Measurements from ENCODE around the gene ZFP91.

The ZFP91 gene

DNA sequence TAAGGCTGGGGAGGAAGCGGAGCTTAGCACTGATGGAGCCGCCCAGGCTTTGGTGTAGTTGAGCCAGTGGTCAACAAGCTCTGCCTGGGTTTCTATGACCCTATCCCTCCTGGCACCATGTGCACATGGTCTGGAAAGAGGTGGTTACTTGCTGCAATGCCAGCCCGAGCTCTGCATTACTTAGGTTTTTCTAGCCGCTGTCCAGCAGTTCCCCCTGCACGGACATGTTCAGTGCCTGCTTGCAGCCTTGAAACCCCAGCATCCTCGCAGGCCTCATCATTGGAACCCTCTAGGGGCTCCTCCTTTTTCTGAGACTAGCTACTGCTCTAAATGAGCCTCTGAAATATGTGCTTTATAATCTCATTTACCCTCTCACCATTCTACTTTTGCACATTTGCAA is 60.2 kb downstream of the ZFP91 start:
- TF ChIP-seq, protein P1, sequence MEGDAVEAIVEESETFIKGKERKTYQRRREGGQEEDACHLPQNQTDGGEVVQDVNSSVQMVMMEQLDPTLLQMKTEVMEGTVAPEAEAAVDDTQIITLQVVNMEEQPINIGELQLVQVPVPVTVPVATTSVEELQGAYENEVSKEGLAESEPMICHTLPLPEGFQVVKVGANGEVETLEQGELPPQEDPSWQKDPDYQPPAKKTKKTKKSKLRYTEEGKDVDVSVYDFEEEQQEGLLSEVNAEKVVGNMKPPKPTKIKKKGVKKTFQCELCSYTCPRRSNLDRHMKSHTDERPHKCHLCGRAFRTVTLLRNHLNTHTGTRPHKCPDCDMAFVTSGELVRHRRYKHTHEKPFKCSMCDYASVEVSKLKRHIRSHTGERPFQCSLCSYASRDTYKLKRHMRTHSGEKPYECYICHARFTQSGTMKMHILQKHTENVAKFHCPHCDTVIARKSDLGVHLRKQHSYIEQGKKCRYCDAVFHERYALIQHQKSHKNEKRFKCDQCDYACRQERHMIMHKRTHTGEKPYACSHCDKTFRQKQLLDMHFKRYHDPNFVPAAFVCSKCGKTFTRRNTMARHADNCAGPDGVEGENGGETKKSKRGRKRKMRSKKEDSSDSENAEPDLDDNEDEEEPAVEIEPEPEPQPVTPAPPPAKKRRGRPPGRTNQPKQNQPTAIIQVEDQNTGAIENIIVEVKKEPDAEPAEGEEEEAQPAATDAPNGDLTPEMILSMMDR (conservative IDR thresholded peaks at IDR 0.05; ENCODE audit: low read length) = no peak
- H3K4me3 ChIP-seq (ENCODE audit: low read length) = no peak overlapping the region
- no peak for DNase-seq (ENCODE audit: low read depth)

DNA sequence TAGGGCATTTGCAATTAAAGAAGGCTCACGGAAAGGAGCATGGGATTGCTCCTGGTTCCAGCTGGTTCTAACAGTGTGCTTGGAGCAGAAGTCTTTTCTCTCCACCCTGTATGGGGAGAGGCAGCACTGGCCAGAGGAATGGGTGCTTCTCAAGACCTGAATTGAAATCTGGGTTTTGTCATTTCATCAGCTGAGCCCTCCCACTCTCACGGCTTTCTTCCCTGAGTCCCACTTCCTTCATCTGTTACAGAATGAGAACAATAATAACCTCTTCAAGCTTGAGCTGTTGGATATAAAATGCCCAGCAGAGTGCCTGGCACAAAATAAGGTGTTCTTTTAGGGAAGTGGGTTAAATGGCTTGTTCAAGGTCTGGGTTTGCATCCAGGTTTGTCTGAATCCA is 60.8 kb downstream of the ZFP91 start:
- TF ChIP-seq, protein P1 (conservative IDR thresholded peaks at IDR 0.05; ENCODE audit: low read length) = no peak

DNA sequence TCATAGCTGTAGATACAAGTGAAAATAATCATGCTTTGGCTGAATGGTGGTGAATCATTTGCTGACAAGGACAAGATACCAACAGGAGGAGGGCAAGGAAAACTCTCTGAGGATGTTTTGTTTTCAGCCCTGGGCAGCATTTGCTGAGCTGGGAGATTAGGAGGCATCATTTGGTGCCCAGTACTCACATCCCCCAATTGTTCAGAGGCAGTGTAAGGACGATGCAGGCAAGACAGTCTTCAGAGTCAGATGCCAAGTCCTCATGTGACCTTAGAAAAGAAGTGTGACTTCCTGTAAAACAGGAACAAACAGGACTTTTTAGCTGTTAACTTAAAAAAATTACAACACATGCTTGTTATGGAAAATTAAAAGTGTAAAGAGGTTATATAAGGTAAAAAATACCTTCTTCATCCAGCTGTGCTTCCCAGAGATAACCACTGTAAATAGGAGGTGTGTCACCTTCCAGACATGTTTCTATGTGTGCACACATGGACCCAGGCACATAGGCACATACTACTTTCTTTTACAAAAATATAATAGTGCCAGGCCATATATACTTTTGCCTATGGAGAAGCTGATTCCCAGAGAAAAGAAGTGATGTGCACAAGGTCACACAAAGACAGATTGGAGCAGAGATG is 61.6 kb downstream of the ZFP91 start:
- H3K4me3 ChIP-seq (ENCODE audit: low read length) = no peak overlapping the region
- DNase-seq (ENCODE audit: low read depth) = no peak
- TF ChIP-seq, protein P1 (conservative IDR thresholded peaks at IDR 0.05; ENCODE audit: low read length) = no peak

More for the DNA sequence above, 60.8 kb downstream of the ZFP91 start:
- H3K4me3 ChIP-seq (ENCODE audit: low read length) = no peak overlapping the region
- DNase-seq (ENCODE audit: low read depth) = no peak

DNA sequence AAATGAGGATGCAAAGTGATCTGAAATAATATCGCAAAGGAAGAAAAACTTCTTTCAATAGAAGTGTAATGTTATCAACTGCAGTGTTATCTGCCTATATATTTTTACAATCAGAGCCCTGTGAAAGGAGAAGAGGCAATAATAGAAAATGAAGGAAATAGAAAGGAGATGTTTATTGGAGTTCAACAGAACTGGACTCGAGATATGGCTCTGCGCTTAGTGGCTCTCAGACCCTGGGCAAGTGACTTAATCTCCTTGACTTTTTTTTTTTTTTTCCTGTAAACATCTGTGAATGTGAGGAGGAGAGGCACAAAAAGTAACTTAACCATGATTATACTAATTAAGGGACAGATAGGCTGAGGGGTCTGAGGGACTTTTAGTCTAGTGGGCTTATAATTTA is 62.5 kb downstream of the ZFP91 start:
- DNase-seq (ENCODE audit: low read depth) = no peak
- TF ChIP-seq, protein P1 (conservative IDR thresholded peaks at IDR 0.05; ENCODE audit: low read length) = no peak
- H3K4me3 ChIP-seq (ENCODE audit: low read length) = no peak overlapping the region

DNA sequence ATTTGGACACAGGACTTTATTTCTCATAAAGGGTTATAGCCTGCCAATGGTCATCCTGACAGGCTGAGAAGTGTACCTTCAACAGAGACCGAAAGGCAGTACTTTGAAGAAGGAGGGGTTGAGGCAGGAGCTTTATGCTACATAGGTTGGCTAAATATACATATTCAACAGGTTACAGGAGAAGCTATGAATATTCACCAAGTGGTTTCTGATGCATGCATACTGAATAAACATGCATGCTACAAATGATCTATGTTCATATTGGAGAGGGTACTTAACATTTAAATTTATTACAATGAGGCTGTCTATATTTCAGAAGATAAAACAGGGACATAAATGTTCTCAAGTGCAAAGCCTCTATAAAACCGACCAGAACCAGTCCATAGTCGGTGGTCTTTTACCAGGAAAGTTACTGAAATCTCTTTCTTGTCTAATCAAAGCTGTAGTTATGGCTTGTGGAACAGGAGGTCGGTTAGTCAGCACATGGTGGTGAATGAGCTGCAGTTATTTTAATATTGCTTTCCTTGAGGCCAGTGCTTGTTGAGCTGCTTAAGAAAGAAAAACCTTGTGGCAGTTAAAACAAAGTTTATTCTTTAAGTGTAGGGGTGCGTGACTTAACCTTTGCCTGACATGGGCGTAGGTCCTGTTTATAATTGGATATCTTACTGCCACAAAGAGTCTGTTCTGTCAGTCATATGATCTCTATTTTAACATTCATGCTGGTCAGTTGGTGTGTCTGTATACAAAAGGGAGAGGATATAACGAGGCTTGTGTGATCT is 63.1 kb downstream of the ZFP91 start:
- no peak for DNase-seq (ENCODE audit: low read depth)
- H3K4me3 ChIP-seq (ENCODE audit: low read length) = no peak overlapping the region
- TF ChIP-seq, protein P1 (conservative IDR thresholded peaks at IDR 0.05; ENCODE audit: low read length) = no peak

DNA sequence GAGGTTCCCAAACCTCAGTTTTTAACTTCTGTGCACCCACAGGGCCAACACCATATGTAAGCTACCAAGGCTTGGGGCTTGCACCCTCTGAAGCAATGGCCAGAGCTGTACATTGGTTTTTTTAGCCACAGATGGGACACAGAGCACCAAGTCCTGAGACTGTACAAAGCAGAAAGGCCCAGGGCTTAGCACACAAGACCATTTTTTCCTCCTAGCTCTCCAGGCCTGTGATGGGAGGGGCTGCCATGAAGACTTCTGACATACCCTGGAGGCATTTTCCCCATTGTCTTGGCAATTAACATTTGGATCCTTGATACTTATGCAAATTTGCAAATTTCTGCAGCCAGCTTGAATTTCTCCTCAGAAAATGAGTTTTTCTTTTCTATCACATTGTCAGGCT is 67.0 kb downstream of the ZFP91 start:
- DNase-seq (ENCODE audit: low read depth) = no peak
- no peak overlapping the region for H3K4me3 ChIP-seq (ENCODE audit: low read length)
- TF ChIP-seq, protein P1 (conservative IDR thresholded peaks at IDR 0.05; ENCODE audit: low read length) = no peak
